ENCODE measurements around the gene OPCML. TPM values are rescaled to one million over a fixed set of nuclear protein-coding genes. Genes with fewer than 3 reads are reported as not detected.

Gene OPCML
- total RNA-seq, 1 donor from 2014 or later: not detected

- intact Hi-C loops (cut with micrococcal nuclease): no loop called here
- CTCF ChIA-PET: no interaction called here
- H3K4me3 Mint-ChIP-seq: no peak overlapping the region
- POLR2A ChIA-PET: no interaction called here
- no peak for TF ChIP-seq CTCF (IDR thresholded peaks at IDR 0.05)
- DNase-seq: no peak
- no peaks in the 10 kb centered on the region for H3K27me3 Mint-ChIP-seq
- no peaks in the 10 kb centered on the region for H3K36me3 Mint-ChIP-seq (ENCODE audit: low read depth)
- H3K9me3 Mint-ChIP-seq: no peaks in the 10 kb centered on the region
- H3K27ac Mint-ChIP-seq: no peak overlapping the region
- H3K4me1 Mint-ChIP-seq: no peaks in the 10 kb centered on the region
- no peak for ATAC-seq (ENCODE audit: low read depth)
Measured at GRCh38 chr11:132455044-132455443, 1077.3 kb downstream of the OPCML start.

DNA sequence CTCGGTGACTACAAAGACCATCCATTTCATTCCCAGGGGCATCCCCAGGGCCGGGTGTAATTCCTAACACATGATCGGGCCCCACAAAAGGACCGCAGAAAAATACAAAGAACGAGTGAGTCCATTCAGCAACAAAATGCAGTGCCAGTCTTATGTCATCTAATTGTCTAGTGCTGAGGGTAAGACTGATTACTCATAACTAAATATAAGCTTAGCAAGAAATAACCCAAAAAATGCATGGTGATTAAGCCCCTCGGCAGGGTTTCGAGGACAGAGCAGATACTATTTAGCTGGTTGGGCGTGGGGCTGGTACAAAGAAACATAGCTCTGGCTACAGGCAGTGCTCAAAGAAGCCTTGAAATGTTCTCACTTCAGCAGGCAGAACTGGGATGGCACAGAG lies 1078.9 kb downstream of the OPCML start:
- H3K4me1 Mint-ChIP-seq: no peaks in the 10 kb centered on the region

DNA sequence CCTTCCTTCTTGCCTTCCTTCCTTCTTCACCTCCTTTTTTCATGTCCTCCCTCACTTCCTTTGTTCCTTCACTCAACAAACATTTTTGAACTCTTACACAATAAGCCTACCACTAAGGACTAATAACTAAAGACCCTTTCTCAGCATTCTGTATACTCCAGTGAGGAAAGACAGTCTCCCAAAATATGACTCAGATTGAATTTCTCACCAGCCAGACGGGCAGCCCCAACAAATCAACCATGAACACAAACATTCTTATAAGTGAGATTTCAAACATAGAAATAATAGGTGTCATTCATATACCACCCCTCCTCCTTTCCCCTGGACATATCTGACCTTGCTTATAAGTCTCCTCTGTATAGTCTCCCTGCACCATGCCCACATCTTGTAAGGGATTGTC lies 1079.7 kb downstream of the OPCML start:
- Mint-ChIP-seq H3K27ac (no peak overlapping the region), H3K36me3 (ENCODE audit: low read depth) (no peaks in the 10 kb centered on the region), H3K9me3 (no peaks in the 10 kb centered on the region), H3K4me3 (no peak overlapping the region), H3K4me1 (no peaks in the 10 kb centered on the region), H3K27me3 (no peaks in the 10 kb centered on the region)
- DNase-seq: no peak
- no peak for ATAC-seq (ENCODE audit: low read depth)
- CTCF ChIA-PET: no interaction called here
- POLR2A ChIA-PET: no interaction called here
- TF ChIP-seq CTCF (IDR thresholded peaks at IDR 0.05): no peak
- intact Hi-C loops (cut with micrococcal nuclease): no loop called here

More for the DNA sequence above, 1078.9 kb downstream of the OPCML start:
- Mint-ChIP-seq H3K4me3 (no peak overlapping the region), H3K36me3 (ENCODE audit: low read depth) (no peaks in the 10 kb centered on the region), H3K27me3 (no peaks in the 10 kb centered on the region), H3K27ac (no peak overlapping the region), H3K9me3 (no peaks in the 10 kb centered on the region)
- no peak for DNase-seq
- POLR2A ChIA-PET: no interaction called here
- no peak for TF ChIP-seq CTCF (IDR thresholded peaks at IDR 0.05)
- CTCF ChIA-PET: no interaction called here
- intact Hi-C loops (cut with micrococcal nuclease): no loop called here
- ATAC-seq (ENCODE audit: low read depth): no peak

- TF ChIP-seq CTCF (IDR thresholded peaks at IDR 0.05): no peak
- no peak for DNase-seq
- ATAC-seq (ENCODE audit: low read depth): no peak
- H3K27me3 Mint-ChIP-seq: no peaks in the 10 kb centered on the region
- H3K4me1 Mint-ChIP-seq: no peaks in the 10 kb centered on the region
- no peak overlapping the region for H3K4me3 Mint-ChIP-seq
- no peaks in the 10 kb centered on the region for H3K9me3 Mint-ChIP-seq
- ChIA-PET CTCF (no interaction called here), POLR2A (no interaction called here)
- intact Hi-C loops (cut with micrococcal nuclease): no loop called here
- H3K27ac Mint-ChIP-seq: no peak overlapping the region
- H3K36me3 Mint-ChIP-seq (ENCODE audit: low read depth): no peaks in the 10 kb centered on the region
Measured at GRCh38 chr11:132451942-132452601, 1080.2 kb downstream of the OPCML start.

- Mint-ChIP-seq H3K9me3 (no peaks in the 10 kb centered on the region), H3K27ac (no peak overlapping the region), H3K4me3 (no peak overlapping the region), H3K36me3 (ENCODE audit: low read depth) (no peaks in the 10 kb centered on the region), H3K27me3 (no peaks in the 10 kb centered on the region), H3K4me1 (no peaks in the 10 kb centered on the region)
- POLR2A ChIA-PET: no interaction called here
- ATAC-seq (ENCODE audit: low read depth) (no peak), DNase-seq (no peak)
- CTCF ChIA-PET: no interaction called here
- no peak for TF ChIP-seq CTCF (IDR thresholded peaks at IDR 0.05)
- intact Hi-C loops (cut with micrococcal nuclease): no loop called here
Measured at GRCh38 chr11:132450631-132451030, 1081.7 kb downstream of the OPCML start.

Data from activated B cell treated with CpG ODN at 0.5 μM for 24 hours (primary cell).